SK-N-SH (cell line): Measurements from ENCODE around the gene KAT2A. TPM values are rescaled to one million over a fixed set of nuclear protein-coding genes. Genes with fewer than 3 reads are reported as not detected.

Experiments
- CTCF ChIA-PET: fragments of 300-600, 350-600 bp; formaldehyde crosslinking; extraction: SDS; loops from one replicate; lab custom pipeline; 2021; lab: Yijun Ruan, JAX
- POLR2A ChIA-PET: fragments of 350-600 bp; sonication (Branson Sonifier 250); formaldehyde crosslinking; extraction: SDS; loops from one replicate; lab custom pipeline; 2020; ENCODE audit warnings: antibody characterized with exemption, inconsistent platforms; lab: Yijun Ruan, JAX
- DNase-seq: peaks from one replicate; pipeline ENCODE4 v3.0.0; 2012
- H2AFZ ChIP-seq: fragments of 200-600 bp; sonication (generic); 2 replicates; pipeline ENCODE4 v1.8.1; 2016; ENCODE audit warnings: antibody characterized with exemption, mild to moderate bottlenecking, low read depth
- H3F3A ChIP-seq: fragments of 200-600 bp; sonication (generic); replicated peaks from 2 replicates; pipeline ENCODE3; 2016; ENCODE audit warnings: antibody characterized with exemption, mild to moderate bottlenecking; ENCODE audit not compliant: insufficient read depth
- H3K27ac ChIP-seq, 2 experiments: fragments of 200-500 bp in 1 of 2; fragments of 200-600 bp in 1 of 2; sonication (Bioruptor generic) in 1 of 2; sonication (generic), shearing (Covaris generic) in 1 of 2; 2 replicates each; pipeline versions ENCODE4 v1.5.1 to v1.6.1; 2014 to 2016; ENCODE audit warnings: low read depth in 2 of 2, inconsistent platforms in 1 of 2, low read length in 1 of 2, mild to moderate bottlenecking in 1 of 2, mixed read lengths in 1 of 2
- H3K27me3 ChIP-seq: fragments of 200-600 bp; sonication (generic), shearing (Covaris generic); 2 replicates; pipeline ENCODE4 v1.6.1; 2016; ENCODE audit warnings: mixed run types; ENCODE audit not compliant: insufficient read depth
- H3K36me3 ChIP-seq, 2 experiments: fragments of 200-500 bp in 1 of 2; fragments of 200-600 bp in 1 of 2; sonication (Bioruptor generic) in 1 of 2; sonication (generic) in 1 of 2; replicated peaks in 1 of 2; 2 replicates each; pipeline versions ENCODE3 to v1.5.1; 2014 to 2016; ENCODE audit warnings: low read length in 1 of 2, mild to moderate bottlenecking in 1 of 2; ENCODE audit not compliant: insufficient read depth in 2 of 2, control insufficient read depth in 1 of 2
- H3K4me1 ChIP-seq, 2 experiments: fragments of 200-500 bp in 1 of 2; fragments of 200-600 bp in 1 of 2; sonication (Bioruptor generic) in 1 of 2; sonication (generic), shearing (Covaris generic) in 1 of 2; 2 replicates each; pipeline versions ENCODE4 v1.5.1 to v1.6.1; 2014 to 2016; ENCODE audit warnings: low read depth in 1 of 2, low read length in 1 of 2, mixed run types in 1 of 2; ENCODE audit not compliant: insufficient read depth in 2 of 2, control insufficient read depth in 1 of 2
- H3K4me2 ChIP-seq: fragments of 200-600 bp; sonication (generic), shearing (Covaris generic); 2 replicates; pipeline ENCODE4 v1.6.1; 2017; ENCODE audit warnings: mixed run types
- H3K4me3 ChIP-seq, 2 experiments: fragments of 200-500 bp in 1 of 2; fragments of 200-600 bp in 1 of 2; sonication (Bioruptor generic) in 1 of 2; sonication (generic), shearing (Covaris generic) in 1 of 2; 2 replicates each; pipeline versions ENCODE4 v1.5.1 to v1.8.1; 2014 to 2016; ENCODE audit warnings: low read depth in 2 of 2, inconsistent platforms in 1 of 2, low read length in 1 of 2, mild to moderate bottlenecking in 1 of 2, mixed read lengths in 1 of 2, moderate library complexity in 1 of 2
- H3K79me2 ChIP-seq: fragments of 200-600 bp; sonication (generic); 2 replicates; pipeline ENCODE4 v1.8.1; 2017; ENCODE audit warnings: mild to moderate bottlenecking; ENCODE audit not compliant: insufficient read depth
- H3K9ac ChIP-seq: fragments of 200-600 bp; sonication (generic); 2 replicates; pipeline ENCODE4 v1.6.1; 2017; ENCODE audit warnings: mixed run types
- H3K9me2 ChIP-seq: fragments of 200-600 bp; sonication (generic); 2 replicates; pipeline ENCODE4 v1.6.1; 2017; ENCODE audit warnings: mixed run types
- H3K9me3 ChIP-seq: fragments of 200-600 bp; sonication (generic); 2 replicates; pipeline ENCODE4 v1.6.1; 2017; ENCODE audit warnings: mixed run types, mild to moderate bottlenecking, moderate library complexity
- H4K20me1 ChIP-seq: fragments of 200-600 bp; sonication (generic); 2 replicates; pipeline ENCODE4 v1.6.1; 2017; ENCODE audit warnings: mild to moderate bottlenecking, mixed run types; ENCODE audit not compliant: insufficient read depth
- ELF1 ChIP-seq: IDR thresholded peaks from 2 replicates; pipeline ENCODE4 v1.4.0; 2012
- EZH2phosphoT487 ChIP-seq: fragments of 200-600 bp; sonication (generic); IDR thresholded peaks from 2 replicates; pipeline ENCODE4 v1.6.1; 2017; ENCODE audit warnings: low read depth, mixed run types, mild to moderate bottlenecking, antibody characterized with exemption, moderate library complexity, borderline replicate concordance
- FOSL2 ChIP-seq: IDR thresholded peaks from 2 replicates; pipeline ENCODE4 v1.4.0; 2012; ENCODE audit warnings: low read depth, mild to moderate bottlenecking, moderate library complexity, borderline replicate concordance
- JUND ChIP-seq: IDR thresholded peaks from 2 replicates; pipeline ENCODE4 v1.4.0; 2012
- MXI1 ChIP-seq: IDR thresholded peaks from 2 replicates; pipeline ENCODE4 v1.6.1; 2012; ENCODE audit warnings: mild to moderate bottlenecking, low read depth, low read length, improper control_type of control experiment
- NFIC ChIP-seq: IDR thresholded peaks from 2 replicates; pipeline ENCODE4 v1.4.0; 2012; ENCODE audit warnings: borderline replicate concordance
- POLR2AphosphoS5 ChIP-seq: IDR thresholded peaks from 2 replicates; pipeline ENCODE4 v1.6.1; 2012; ENCODE audit warnings: low read depth, low read length
- RAD21 ChIP-seq: IDR thresholded peaks from 2 replicates; pipeline ENCODE4 v1.6.1; 2012; ENCODE audit warnings: mild to moderate bottlenecking, low read length
- RCOR1 ChIP-seq: fragments of 150-350 bp; IDR thresholded peaks from 2 replicates; pipeline ENCODE4 v1.6.1; 2017; ENCODE audit warnings: antibody characterized with exemption, low read length
- REST ChIP-seq: IDR thresholded peaks from 2 replicates; pipeline ENCODE4 v1.6.1; 2012; ENCODE audit warnings: mild to moderate bottlenecking, low read depth, low read length, moderate library complexity
- SIN3A ChIP-seq: IDR thresholded peaks from 2 replicates; pipeline ENCODE4 v1.6.1; 2012; ENCODE audit warnings: low read depth, mild to moderate bottlenecking, low read length, moderate library complexity, borderline replicate concordance
- SMC3 ChIP-seq: IDR thresholded peaks from 2 replicates; pipeline ENCODE4 v1.6.1; 2012; ENCODE audit warnings: low read depth, low read length, improper control_type of control experiment
- TEAD4 ChIP-seq: IDR thresholded peaks from 2 replicates; pipeline ENCODE4 v1.4.0; 2012; ENCODE audit warnings: mild to moderate bottlenecking, borderline replicate concordance; ENCODE audit not compliant: insufficient read depth
- WGBS: methylation state at CpG from one replicate; pipeline ENCODE4 v1.1.6; 2017; ENCODE audit warnings: low lambda C conversion rate; 5-methylcytosine and 5-hydroxymethylcytosine counted together
- polyA plus RNA-seq, 3 experiments: library from polyadenylated mRNA; depleted of rRNA; stranded (reverse); fragments of >200 nt; gene quantifications; 2 replicates each; pipeline ENCODE4 v1.2.3, GENCODE V29; 2012
- TF ChIP-seq, protein P1 (sequence below): fragments of 150-350 bp; IDR thresholded peaks from 2 replicates; pipeline ENCODE4 v1.6.1; 2017; ENCODE audit warnings: antibody characterized with exemption, low read length, low read depth, borderline replicate concordance
- TF ChIP-seq, protein P2 (sequence below): fragments of 150-350 bp; IDR thresholded peaks from 2 replicates; pipeline ENCODE4 v1.6.1; 2016; ENCODE audit warnings: mild to moderate bottlenecking, low read depth, low read length

KAT2A gene
- polyA plus RNA-seq, 1 of the 3 experiments (the other 2 are of a cell fraction), result 45.1 TPM

GRCh38 chr17:42072323-42073187 lies 48.6 kb downstream of the KAT2A start:
- Histone ChIP-seq H3F3A (peaks cover 6% of the 10 kb centered on the region), H3K36me3 (no peaks in the 10 kb centered on the region), H3K9ac (no peak overlapping the region), H3K4me1 (peaks cover 0 to 9% of the 10 kb centered on the region in 2 experiments; a peak in 1 of 4 replicates), H3K9me3 (no peaks in the 10 kb centered on the region), H3K27ac (no peak overlapping the region), H3K4me3 (peak overlapping the region in 1 of 2 experiments; percentile 42; a peak in 2 of 4 replicates), H4K20me1 (no peaks in the 10 kb centered on the region), H3K9me2 (no peaks in the 10 kb centered on the region), H3K4me2 (peak overlapping the region; percentile 52), H3K79me2 (no peaks in the 10 kb centered on the region), H2AFZ (peak overlapping the region; percentile 51; the same call in 1 of the 2 replicates), H3K27me3 (no peaks in the 10 kb centered on the region)
- ChIA-PET CTCF (interaction anchor here (0.6 to 4.5 kb wide), 17 partner anchors 9 to 113 kb away, joined by 3 to 20 read pairs (median 5); partner anchors contain the start of gene NKIRAS2), POLR2A (no interaction called here)
- WGBS, result 39% methylated on average over 20 of the region's 67 CpGs
- no peak for TF ChIP-seq FOSL2
- TF ChIP-seq SMC3, result no peak
- TF ChIP-seq REST, result no peak
- TF ChIP-seq JUND, result no peak
- peak; percentile 83 for DNase-seq

DNA sequence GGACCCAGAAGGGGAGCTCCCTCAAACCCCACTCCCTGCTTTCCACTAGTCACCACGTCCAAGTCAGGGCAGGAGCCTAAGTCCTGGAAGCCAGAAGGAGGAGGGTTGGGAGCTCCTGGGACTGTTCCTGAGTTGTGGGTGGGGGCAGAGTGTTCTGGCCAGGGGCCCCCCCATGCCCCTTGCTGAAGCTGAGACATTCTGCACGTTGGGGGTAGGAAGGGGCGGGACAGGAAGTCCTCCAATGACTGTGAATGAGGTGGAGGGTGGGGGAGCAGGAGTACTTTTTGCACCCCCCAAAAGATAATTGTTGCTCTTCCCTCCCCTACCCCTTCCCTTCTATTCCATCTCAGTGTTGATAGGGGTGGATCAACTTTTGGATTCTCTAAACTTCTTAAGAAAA lies 49.4 kb downstream of the KAT2A start:
- H3K9ac ChIP-seq, result no peak overlapping the region
- H3F3A ChIP-seq, result peaks cover 6% of the 10 kb centered on the region
- peak overlapping the region; percentile 52 for H3K4me2 ChIP-seq
- no peaks in the 10 kb centered on the region for H3K36me3 ChIP-seq
- no peaks in the 10 kb centered on the region for H3K9me2 ChIP-seq
- H3K4me1 ChIP-seq, result peaks cover 0 to 12% of the 10 kb centered on the region in 2 experiments; a peak in 1 of 4 replicates
- peak overlapping the region in 1 of 2 experiments; percentile 42; a peak in 1 of 4 replicates for H3K4me3 ChIP-seq
- no peaks in the 10 kb centered on the region for H4K20me1 ChIP-seq
- H2AFZ ChIP-seq, result 0 out of 2 replicates have a peak overlapping the region, but pooled peaks have one; percentile 51
- CTCF ChIA-PET, result interaction anchor here (0.6 to 4.5 kb wide), 17 partner anchors 9 to 112 kb away, joined by 3 to 20 read pairs (median 5); partner anchors contain the start of gene NKIRAS2
- H3K9me3 ChIP-seq, result no peaks in the 10 kb centered on the region
- no peak for DNase-seq
- 42% methylated on average over 3 of the region's 3 CpGs for WGBS
- H3K27ac ChIP-seq, result no peak overlapping the region
- H3K79me2 ChIP-seq, result no peaks in the 10 kb centered on the region
- POLR2A ChIA-PET, result no interaction called here
- no peaks in the 10 kb centered on the region for H3K27me3 ChIP-seq
- TF ChIP-seq TEAD4 (no peak), SIN3A (no peak), NFIC (no peak), ELF1 (no peak), REST (no peak), RAD21 (no peak), RCOR1 (no peak), POLR2AphosphoS5 (no peak), EZH2phosphoT487 (no peak), MXI1 (no peak), SMC3 (no peak)
- TF ChIP-seq, protein P1, sequence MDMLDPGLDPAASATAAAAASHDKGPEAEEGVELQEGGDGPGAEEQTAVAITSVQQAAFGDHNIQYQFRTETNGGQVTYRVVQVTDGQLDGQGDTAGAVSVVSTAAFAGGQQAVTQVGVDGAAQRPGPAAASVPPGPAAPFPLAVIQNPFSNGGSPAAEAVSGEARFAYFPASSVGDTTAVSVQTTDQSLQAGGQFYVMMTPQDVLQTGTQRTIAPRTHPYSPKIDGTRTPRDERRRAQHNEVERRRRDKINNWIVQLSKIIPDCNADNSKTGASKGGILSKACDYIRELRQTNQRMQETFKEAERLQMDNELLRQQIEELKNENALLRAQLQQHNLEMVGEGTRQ, result no peak
- TF ChIP-seq, protein P2, sequence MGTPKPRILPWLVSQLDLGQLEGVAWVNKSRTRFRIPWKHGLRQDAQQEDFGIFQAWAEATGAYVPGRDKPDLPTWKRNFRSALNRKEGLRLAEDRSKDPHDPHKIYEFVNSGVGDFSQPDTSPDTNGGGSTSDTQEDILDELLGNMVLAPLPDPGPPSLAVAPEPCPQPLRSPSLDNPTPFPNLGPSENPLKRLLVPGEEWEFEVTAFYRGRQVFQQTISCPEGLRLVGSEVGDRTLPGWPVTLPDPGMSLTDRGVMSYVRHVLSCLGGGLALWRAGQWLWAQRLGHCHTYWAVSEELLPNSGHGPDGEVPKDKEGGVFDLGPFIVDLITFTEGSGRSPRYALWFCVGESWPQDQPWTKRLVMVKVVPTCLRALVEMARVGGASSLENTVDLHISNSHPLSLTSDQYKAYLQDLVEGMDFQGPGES, result no peak
